HCT116 (cell line): ENCODE results near the gene WDR45B.

ENCODE experiments used
- ATF3 ChIP-seq: IDR thresholded peaks from 2 replicates; pipeline ENCODE4 v1.6.1; 2012
- CBX3 ChIP-seq: IDR thresholded peaks from 2 replicates; pipeline ENCODE4 v1.6.1; 2012; ENCODE audit warnings: low read depth
- CTCF ChIP-seq, 3 experiments: fragments of 200-600 bp in 1 of 3; sonication (generic) in 1 of 3; IDR thresholded peaks in 2 of 3; conservative IDR thresholded peaks in 1 of 3; 2 replicates each; pipeline ENCODE4 v1.5.1; 2012 to 2017; ENCODE audit warnings: low read depth in 2 of 3, low read length in 2 of 3, antibody characterized with exemption in 1 of 3, borderline replicate concordance in 1 of 3, control low read depth in 1 of 3, mild to moderate bottlenecking in 1 of 3, mixed read lengths in 1 of 3, mixed run types in 1 of 3, moderate library complexity in 1 of 3; ENCODE audit not compliant: insufficient read depth in 1 of 3
- EGR1 ChIP-seq: IDR thresholded peaks from 2 replicates; pipeline ENCODE4 v1.6.1; 2012; ENCODE audit warnings: low read depth
- EZH2 ChIP-seq: fragments of 200-600 bp; sonication (generic); IDR thresholded peaks from 2 replicates; pipeline ENCODE4 v1.6.1; 2017; ENCODE audit warnings: antibody characterized with exemption, mixed run types
- JUND ChIP-seq: IDR thresholded peaks from 2 replicates; pipeline ENCODE4 v1.6.1; 2012
- POLR2A ChIP-seq: IDR thresholded peaks from 2 replicates; pipeline ENCODE4 v1.7.0; 2011; ENCODE audit warnings: borderline replicate concordance; ENCODE audit not compliant: insufficient read depth, insufficient read length; ENCODE audit errors: extremely low read depth
- POLR2AphosphoS5 ChIP-seq: IDR thresholded peaks from 2 replicates; pipeline ENCODE4 v1.6.1; 2011; ENCODE audit warnings: mild to moderate bottlenecking, low read depth, low read length, moderate library complexity
- RAD21 ChIP-seq: IDR thresholded peaks from 2 replicates; pipeline ENCODE4 v1.6.1; 2012; ENCODE audit warnings: low read depth, mild to moderate bottlenecking
- TCF7L2 ChIP-seq: IDR thresholded peaks from 2 replicates; pipeline ENCODE4 v1.7.0; 2011; ENCODE audit warnings: borderline replicate concordance, inconsistent platforms; ENCODE audit not compliant: insufficient read depth, insufficient read length; ENCODE audit errors: extremely low read depth
- YY1 ChIP-seq: IDR thresholded peaks from 2 replicates; pipeline ENCODE4 v1.6.1; 2011; ENCODE audit warnings: low read length, low read depth, moderate library complexity, mild to moderate bottlenecking; ENCODE audit not compliant: insufficient replicate concordance; ENCODE audit errors: extremely low read depth
- ZNF274 ChIP-seq: fragments of 200-500 bp; sonication (Bioruptor generic); IDR thresholded peaks from 2 replicates; pipeline ENCODE4 v1.6.1; 2014; ENCODE audit warnings: mild to moderate bottlenecking, low read depth, low read length, inconsistent platforms

GRCh38 chr17:82694647-82695046 lies 46.4 kb upstream of the WDR45B start:
- TF ChIP-seq CTCF (IDR thresholded peaks at IDR 0.05 in 2 of 3, conservative IDR thresholded peaks at IDR 0.05 in 1 of 3; ENCODE audit: borderline replicate concordance in 1 of 3, insufficient read depth in 1 of 3, low read depth in 2 of 3, low read length in 2 of 3) = no peak
- TF ChIP-seq TCF7L2 = no peak
- no peak for TF ChIP-seq JUND
- no peak for TF ChIP-seq ATF3
- TF ChIP-seq POLR2A = no peak
- no peak for TF ChIP-seq CBX3
- TF ChIP-seq POLR2AphosphoS5 = no peak
- TF ChIP-seq RAD21 = no peak
- no peak for TF ChIP-seq YY1
- TF ChIP-seq EZH2 = no peak
- no peak for TF ChIP-seq EGR1
- TF ChIP-seq ZNF274 = no peak
